Activated CD8-positive, alpha-beta memory T cell treated with anti-CD3 and anti-CD28 coated beads for 1 hour (primary cell): ENCODE measurements around the gene DNASE2B.

Source experiments
- DNase-seq, 2 donors: peaks; one replicate each; pipeline ENCODE4 v3.0.0-alpha.2; 2020; ENCODE audit warnings: low read depth in 1 of 2; ENCODE audit errors: extremely low read depth in 1 of 2

Gene DNASE2B

DNA sequence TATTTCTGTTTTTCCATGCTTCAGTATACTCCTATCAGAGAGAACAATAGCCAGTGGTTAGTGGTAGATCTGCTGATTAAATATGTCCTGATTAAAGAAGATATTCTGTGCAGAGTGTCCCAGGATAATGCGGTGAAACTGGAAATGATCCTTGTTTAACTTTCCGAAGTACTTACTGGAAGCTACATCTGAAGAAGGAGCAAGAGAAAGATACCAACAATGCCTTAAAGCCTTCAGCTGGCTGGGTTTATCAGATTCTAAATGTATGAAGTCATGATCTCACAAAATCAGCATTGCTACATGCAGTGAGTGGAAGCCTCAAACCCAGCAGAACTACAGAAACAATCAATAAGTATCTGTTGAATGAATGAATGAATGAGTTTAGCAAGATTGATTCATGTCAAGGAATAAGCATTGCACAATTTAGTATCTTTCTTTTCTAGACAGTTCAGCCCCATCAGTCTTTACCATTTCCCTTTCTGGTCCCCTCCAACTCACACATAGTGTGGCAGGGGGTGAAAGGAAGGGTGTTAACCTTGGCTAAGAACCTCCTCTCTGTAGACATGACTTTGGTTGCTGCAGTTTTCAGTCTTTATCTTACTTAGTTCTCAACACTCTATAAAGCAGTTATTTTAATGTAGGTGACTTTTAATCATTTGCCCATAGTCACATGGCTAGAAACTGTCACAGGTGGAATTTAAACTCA is 24.7 kb upstream of the DNASE2B start:
- DNase-seq = no peak

DNA sequence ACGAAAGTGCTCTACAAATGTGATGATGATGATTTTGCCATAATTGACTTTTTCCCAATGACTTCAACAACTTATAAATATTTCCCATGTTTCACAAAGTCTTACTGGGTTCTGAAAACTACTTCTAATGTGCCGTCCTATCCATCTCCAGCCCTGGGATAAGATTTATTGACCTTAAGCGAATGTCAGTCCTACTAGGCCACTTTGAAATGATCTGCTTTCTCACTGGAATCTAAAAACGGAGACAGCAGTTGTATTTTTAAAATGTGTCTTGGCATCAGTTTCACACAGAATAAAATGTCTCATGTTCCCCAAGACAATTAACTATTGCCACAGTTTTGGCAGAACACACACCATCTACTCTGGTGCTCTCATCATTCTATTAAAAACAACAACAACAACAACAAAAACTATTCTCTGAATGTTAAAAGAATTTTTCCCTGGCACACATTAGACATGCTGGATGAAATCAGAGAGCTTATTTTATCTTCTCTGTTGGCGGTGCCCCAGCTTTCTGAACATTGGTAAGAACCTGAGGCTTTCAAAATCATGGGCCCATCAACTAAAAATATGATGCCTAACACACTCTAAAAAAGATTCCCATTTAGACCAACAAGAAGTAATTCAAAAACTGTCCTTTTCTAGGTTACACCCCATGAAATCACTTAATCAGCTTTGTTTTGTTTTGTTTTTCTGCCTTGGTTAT is 23.1 kb upstream of the DNASE2B start:
- DNase-seq = no peak

DNA sequence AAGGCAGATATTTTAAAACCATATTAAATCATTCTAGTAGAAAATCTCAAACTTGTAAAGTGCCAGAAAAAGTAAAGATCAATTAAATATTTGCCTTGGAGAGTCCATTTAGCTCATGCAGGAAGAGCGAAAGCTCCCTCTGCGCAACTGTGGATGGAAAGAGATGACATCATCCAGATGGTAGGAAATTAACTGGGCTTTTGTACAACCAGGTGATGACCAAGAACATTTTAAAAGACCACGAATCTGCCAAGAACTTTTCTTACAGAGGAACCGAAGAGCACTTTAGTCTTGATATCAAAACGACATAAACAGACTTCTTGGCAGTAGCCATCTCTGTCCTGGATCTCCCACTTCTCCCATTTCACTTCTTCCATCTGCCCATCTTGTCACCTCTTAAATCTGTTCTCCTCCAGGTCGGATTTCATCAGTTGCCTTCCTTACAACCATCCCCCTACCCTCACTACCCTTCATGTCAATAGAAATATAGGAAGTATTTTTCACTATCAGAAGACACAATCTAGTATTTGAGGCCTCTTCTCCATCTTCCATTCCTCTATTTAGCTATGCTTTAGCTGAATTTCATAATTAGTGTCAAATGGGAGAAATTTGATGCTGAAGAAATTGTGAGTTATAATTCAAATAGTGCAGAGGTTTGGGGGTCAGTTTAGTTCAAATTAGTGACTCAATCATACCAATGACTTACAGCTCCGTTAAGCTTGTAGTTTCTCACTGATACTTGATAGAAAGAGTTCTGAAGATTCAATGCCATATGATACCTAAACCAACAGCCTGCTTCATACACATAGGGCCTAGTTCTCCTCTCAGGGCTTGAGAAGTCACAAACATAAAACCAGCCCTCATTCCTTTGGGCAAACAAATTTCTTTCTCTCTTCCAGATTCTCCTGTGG is 22.0 kb upstream of the DNASE2B start:
- DNase-seq = no peak

DNA sequence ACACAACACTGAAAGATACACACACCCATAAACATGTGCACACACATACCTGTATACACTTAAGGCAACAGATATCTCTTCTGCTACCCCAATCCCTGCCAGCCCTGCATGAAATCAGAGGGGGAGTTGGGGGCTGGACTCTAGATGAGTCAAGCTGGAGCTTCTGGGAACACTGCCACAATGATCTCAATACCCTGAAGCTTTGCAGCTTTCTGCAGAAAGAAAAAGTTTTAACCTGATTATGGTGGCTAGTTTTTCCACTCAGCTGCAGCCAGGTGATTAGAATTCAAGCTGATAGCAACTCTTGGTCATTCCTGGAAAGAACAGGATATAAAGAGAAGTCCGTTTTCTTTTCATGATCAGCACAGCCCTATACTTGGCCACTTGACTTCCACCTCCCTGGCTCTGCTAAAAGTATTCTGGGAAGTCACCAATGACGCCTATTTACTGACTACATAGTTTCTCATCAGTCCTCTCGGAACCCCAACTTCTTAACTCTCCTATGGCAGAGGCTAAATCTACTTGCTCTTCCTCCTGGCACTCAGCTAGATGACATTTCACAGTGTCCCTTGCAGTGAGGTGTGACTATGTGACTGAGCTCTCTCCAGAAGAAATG is 20.7 kb upstream of the DNASE2B start:
- DNase-seq = no peak

DNA sequence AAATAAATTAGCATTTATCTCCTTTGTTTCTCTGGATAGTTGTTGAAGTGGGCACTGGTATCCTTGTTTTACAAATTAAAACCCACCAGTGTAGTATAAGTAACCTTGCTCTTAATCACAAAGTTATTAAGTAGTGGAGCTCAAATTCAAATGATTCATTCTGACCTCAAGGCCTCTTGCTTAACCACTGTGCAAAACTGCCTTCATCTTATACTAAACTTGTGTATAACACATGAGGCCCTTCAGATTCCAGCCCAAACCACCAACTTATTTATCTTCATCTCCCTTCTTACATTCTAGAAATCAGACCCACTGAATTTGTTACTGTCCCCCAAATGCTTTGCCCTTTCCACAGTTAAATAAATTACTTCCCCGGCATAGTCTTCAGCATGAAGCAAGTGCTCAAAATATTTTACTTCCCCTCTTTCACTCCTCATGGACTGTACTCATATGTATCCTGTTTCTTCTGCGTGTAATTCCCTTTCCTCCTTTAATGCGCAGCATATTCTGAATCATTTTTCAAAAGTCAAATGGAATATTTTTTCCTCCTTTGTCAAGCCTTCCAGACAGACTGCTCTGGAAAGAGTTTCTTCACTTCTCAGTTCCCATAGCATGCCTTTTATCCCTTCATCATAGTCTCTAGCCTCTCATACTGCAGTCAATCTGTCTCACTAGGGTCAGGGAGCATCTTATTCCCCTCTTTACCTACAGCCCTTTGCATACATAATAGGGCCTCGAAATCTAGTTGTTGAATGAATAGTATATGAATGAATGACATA is 19.0 kb upstream of the DNASE2B start:
- no peak for DNase-seq

DNA sequence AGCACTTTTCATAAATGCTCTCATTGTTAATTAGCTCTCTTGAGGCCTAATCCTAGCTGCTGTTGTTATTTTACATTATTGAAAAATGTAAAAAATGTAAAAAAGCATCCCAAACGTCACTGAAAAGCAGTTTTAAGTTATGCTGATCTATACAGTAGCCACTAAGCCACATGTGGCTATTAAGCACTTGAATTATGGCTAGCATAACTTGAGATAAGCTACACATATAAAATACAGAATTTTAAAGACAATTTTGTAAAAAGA is 18.4 kb upstream of the DNASE2B start:
- DNase-seq = no peak

DNA sequence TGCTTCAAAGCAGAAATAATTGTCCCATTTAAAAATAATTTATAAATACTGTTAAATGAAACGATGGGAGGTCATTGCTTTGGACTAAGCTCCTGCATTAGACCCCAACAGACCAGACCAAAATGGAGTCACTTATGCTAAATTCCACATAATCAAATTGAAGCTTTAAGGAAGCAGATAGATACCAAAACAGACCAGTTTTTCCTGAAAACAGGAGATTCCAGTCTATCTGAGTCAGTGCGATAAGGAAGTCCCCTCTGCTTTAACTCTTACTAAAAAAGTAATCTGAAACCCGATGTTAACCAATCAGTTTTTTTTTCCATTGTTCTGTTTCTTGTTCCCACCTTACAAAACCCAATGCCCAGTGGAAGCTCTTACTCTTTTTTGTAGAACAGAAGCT is 16.2 kb upstream of the DNASE2B start:
- DNase-seq = no peak

DNA sequence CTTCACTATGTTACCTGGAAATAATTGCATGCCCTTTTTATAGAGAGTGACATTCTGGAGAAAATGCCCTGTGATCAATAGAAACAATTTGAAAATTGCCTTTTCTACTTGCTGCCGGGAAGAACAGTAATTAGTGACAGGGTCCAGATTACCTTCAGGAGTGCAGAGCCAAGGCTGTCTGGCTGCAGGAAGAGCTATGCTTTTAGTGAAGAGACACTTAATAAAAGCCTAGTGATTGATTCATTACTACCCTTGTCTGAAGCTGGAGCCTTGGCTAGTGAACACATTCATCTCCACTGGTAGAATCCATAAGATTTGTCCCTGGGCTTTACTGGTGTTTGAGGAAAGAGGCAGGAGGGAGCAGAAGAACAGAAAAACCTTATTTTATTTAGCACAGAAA is 12.9 kb upstream of the DNASE2B start:
- no peak for DNase-seq

DNA sequence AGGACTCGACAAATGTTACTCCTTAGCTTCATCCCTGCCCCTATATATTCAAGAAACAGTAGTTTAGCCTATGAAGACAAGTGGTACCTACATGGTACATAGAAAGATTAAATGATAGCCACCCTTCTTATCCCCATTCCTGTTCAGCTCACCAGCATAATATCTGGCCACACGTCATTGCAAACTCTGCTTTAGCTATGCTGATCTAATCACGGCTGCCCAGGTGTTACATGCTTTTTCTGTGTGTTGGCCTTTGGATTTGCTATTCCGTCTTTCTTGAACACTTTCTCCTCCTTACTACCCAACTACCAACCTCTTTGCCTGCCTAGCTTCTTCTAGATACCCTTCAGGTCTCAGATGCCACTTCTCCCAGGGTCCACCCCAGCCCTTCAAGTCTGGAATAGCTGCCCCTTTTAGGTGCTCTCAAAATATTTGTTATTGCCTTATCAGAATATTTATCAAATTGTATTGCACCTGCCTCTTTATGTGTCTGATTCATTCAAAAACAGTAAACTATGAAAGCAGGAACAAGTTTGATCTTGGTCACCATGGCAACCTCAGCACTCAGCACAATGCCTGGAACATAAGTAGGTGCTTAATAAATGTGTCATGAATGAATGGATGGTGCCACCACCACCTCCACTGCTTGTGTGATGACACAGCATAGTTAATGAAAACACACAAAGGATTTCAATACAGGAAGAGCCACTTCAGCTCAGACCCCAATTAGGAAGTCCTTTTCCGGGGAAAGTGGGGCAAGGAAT is 11.4 kb upstream of the DNASE2B start:
- DNase-seq = no peak

DNA sequence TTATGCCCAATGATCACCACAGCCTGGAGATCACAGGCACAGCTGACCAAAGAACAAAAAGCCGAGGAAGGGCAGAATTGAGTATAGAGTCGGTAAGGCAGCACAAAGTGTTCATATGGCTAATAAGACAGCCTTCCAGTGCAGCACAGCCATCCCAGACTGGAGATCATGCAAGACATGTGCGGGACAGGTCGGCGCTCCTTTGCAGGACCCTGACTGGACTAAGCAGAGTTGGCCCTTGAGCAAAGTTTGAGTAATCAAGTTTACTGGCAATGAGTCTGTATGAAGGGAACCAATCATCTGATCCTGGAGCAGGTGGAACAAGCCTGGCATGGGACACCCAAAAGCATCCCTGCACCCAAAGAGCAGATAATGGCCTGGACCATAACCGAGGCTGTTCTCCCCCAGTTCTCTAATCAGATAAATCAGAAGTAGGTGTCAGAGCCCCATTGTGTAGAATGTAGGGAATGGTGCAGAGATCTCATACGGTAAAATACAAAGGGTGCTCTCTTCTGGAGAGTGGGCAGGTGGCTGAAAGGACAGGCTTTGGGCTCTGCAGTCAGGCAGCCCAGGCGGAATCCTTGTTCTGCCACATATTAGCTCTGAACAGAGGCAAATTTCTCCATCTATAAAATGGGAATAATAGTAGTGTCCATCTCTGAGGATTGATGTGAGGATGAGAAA is 10.7 kb upstream of the DNASE2B start:
- no peak for DNase-seq

DNA sequence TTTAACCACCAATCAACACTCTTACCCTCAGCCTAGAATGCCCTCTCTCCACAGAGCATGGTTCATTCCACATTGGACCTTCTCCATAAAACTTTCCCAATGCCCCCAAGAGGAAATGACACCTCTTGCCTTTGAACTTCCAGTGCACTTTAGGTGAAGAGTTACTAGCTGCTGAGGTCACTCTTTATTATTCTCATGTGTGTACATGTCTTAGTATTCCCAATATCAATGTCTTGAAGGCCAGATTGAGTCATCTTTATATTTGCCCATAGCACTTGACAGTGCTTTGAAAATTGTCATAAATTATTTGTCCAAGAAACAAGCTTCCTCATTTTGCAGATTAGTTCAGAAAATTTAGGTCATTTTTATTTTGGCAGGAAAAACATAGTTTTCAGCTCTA is 8.1 kb upstream of the DNASE2B start:
- no peak for DNase-seq

DNA sequence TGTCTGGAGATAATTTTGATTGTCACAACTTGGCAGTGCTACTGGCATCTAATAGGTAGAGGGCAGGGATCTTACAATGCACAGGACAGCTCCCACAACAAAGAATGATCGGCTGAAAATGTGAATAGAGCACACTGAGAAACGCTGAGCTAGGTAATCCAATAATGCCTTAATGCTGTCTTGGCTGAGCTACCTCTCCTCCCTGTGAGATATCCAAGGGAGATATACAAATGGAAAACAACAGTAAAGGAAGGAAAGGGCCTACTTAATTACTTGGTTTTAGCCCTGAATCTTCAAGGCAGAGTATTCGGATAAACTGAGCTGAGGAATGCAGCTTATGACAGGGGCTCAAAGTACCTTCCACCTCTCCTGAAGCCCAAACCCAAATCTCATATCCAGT is 2.9 kb downstream of the DNASE2B start:
- no peak for DNase-seq

DNA sequence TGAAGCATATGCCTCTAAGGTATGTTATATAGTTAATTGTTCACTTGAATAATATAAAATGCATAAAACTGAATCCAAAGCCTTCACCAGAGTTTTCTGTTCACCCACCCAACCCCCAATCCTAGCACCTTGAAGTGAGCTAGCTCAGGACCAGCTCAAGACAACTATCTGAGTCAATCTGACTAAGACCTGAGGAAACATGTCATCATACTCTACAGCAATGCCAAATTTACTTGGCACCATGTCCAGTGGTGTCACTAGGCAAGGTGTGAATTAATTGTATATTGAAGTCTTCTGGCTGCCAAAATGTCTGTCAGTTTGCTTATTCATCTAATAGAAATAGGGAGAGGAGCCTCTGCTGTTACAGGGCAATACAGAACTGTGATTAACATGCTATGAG is 3.8 kb downstream of the DNASE2B start:
- DNase-seq = no peak

DNA sequence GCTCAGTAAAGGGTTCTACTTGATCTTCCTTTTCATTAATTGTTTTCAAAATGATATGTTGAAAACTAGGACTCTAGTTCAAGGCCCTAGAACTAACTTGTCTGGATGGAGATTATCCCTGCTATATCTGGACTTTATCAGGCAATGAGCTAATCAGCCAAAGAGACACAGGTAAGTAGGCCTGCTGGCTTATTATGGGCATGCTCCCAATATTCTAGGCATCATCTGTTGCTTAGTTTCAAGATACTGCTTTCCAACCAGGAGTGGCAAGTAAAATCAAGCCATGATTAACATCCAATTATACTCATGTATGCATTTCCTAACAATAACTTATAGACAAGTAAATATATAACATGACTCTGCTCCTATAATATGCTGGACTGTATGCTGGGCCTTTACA is 4.2 kb downstream of the DNASE2B start:
- DNase-seq = no peak

DNA sequence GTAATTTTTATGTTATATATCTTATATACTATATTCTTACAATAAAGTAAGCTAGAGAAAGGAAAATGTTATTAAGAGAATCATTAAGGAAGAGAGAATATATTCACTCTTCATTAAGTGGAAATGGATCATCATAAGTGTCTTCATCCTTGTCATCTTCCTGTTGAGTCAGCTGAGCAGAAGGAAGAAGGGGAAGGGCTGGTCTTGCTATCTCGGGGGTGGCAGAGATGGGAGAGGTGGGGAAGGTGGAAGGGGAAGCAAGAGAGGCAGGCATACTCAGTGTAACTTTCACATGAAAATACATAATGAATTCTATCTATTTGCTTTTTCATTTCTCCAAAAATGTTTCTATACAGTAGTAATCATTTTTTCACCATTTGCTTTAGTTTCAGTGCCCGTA is 5.1 kb downstream of the DNASE2B start:
- DNase-seq = no peak

DNA sequence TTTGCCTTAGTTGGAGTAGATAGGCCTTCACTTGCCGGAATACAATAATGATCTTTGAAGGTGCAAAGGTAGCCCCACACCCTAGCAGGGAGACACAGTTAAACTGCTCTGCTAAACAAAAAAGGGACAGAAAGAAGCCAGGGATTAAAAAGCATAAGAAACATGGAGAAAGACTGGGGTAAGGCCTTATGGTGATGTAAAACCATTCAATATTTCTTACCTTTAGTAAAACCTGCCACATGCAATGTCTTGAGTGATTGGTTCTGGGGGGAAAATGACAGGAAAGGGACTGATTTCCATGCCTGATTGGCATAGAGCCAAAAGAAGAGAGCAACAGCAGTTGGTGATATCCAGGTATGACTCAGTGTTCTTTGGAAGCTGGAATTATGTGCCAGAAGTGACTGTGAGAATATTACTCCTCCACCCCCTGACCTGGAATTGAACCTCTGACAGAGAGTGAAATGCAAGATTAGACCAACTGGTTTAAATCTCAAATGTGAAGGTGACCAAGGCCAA is 8.1 kb downstream of the DNASE2B start:
- DNase-seq = no peak

DNA sequence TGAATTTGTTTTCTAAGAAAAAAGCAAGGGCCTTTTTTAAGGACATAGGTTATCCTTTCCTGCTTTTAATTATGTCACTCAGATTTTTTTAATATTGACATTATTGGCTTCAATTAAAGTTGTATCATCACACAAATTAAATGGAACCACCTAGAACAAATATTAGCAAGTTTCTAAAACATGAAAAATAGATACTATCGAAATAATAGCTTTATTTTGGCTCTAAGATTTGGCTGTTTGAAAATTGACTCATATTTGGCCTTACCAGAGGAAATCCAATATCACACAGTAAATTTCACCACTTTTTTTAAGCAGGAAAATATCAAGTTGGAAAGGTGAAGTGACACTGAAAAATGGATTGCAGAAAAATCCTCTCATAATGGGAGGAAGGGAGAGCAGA is 9.2 kb downstream of the DNASE2B start:
- no peak for DNase-seq

DNA sequence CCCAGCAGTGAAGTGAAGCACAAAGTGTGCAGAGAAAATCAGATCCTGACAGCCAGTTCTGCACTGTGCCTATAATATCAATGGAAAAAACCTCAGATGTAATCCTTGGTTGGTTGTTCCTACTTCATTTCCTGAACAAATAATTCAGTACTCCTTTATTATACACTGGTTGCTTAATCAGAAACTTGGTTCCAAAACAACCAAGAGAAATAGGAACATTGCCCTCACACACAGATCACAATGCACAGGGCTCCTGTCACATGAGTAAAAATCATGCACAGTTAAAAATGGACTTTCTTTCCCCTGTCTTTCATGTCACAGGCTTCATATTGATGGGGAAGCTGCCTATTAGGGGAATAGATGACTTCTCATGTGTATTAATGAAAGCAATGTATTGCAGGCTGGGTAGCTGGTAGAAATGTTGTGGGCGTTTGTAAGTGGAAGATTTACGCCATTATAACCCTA is 9.7 kb downstream of the DNASE2B start:
- DNase-seq = no peak

DNA sequence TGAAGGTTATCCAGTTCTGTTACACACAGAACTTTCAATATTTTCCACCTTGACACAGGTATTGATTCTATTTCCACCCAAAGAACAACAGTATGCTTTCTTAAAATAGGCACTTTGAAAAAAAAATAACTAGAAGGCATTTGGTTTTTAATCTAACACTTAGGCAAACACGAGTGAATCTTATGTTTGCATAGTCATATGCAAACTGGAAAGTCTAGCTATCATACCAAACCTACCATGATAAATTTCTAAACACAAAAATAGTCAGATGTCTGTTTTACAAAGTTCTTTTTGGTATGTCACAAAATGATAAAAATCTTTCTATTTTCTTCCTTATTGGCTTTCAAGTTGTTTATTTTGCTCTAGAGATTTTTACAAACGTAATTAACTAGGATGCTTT is 11.6 kb downstream of the DNASE2B start:
- no peak for DNase-seq
